Lower lobe of right lung (tissue), 2 donors: ENCODE data around the gene TCN2. TPM values are rescaled to one million over a fixed set of nuclear protein-coding genes. Genes with fewer than 3 reads are reported as not detected.
"Not testable (repeated sequence)": the region's sequence is repeated elsewhere in the genome, so short reads cannot be mapped to it uniquely, and the experiment has no call there.

Experiments
- ATAC-seq, 2 donors: fragments of 200-7000 bp; cut with Tn5 transposase; one replicate each; pipeline ENCODE4 v1.9.1; 2020 to 2022; ENCODE audit warnings: mild to moderate bottlenecking in 2 of 2, moderate library complexity in 2 of 2
- DNase-seq: peaks from one replicate; pipeline ENCODE4 v3.0.0-alpha.2; 2020
- H3K27ac ChIP-seq: fragments of 200-600 bp; one replicate; pipeline ENCODE4 v1.8.0; 2022
- H3K27me3 ChIP-seq: fragments of 200-600 bp; one replicate; pipeline ENCODE4 v1.8.0; 2022; ENCODE audit warnings: low read depth
- H3K36me3 ChIP-seq: fragments of 200-600 bp; one replicate; pipeline ENCODE4 v1.8.0; 2022; ENCODE audit warnings: mild to moderate bottlenecking
- H3K4me1 ChIP-seq: fragments of 200-600 bp; one replicate; pipeline ENCODE4 v1.8.0; 2022
- H3K4me3 ChIP-seq: fragments of 200-600 bp; one replicate; pipeline ENCODE4 v1.8.0; 2022; ENCODE audit warnings: mild to moderate bottlenecking
- H3K9me3 ChIP-seq: fragments of 200-600 bp; one replicate; pipeline ENCODE4 v1.8.0; 2022
- intact Hi-C: fragments of 100-400 bp; cut with DNase I; formaldehyde crosslinking; loops from one replicate; pipeline ENCODE4 v1.11.0; 2022
- total RNA-seq: library from RNA; stranded (reverse); fragmentation: NEBNext Ultra II Directional; extraction: Animal tissue kit (Norgen Biotek cat#: 25700); gene quantifications from one replicate; pipeline ENCODE4 v1.2.1, GENCODE V29; 2021
- TF ChIP-seq, protein P1 (sequence below): fragments of 200-600 bp; IDR thresholded peaks from one replicate; pipeline ENCODE4 v1.8.0; 2022; ENCODE audit warnings: antibody characterized with exemption, mild to moderate bottlenecking
- donor health status: DM: no; HTN: yes; CAD: no; lungs with severe emphysema.

Gene TCN2
- total RNA-seq, 1 donor from 2014 or later, result 44.2 TPM

DNA sequence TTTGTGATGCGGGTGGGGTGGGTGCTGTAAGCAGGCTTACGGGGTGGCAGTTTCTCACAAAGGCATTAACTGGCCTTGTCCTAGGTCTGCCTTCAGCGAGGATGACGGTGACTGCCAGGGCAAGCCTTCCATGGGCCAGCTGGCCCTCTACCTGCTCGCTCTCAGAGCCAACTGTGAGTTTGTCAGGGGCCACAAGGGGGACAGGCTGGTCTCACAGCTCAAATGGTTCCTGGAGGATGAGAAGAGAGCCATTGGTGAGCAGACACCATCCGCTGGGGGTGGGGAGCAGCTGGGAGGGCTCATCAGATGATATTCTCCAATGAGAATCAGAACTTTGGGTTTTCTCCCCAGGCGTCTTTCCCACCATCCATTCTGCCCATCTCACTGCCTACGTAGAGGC is 5.8 kb downstream of the TCN2 start:
- Histone ChIP-seq H3K9me3 (no peaks in the 10 kb centered on the region), H3K27me3 (no peaks in the 10 kb centered on the region), H3K4me1 (peaks cover 21% of the 10 kb centered on the region), H3K36me3 (peaks cover 48% of the 10 kb centered on the region), H3K27ac (no peak overlapping the region), H3K4me3 (no peak overlapping the region)
- DNase-seq (no peak), ATAC-seq (no peak)
- TF ChIP-seq, protein P1, sequence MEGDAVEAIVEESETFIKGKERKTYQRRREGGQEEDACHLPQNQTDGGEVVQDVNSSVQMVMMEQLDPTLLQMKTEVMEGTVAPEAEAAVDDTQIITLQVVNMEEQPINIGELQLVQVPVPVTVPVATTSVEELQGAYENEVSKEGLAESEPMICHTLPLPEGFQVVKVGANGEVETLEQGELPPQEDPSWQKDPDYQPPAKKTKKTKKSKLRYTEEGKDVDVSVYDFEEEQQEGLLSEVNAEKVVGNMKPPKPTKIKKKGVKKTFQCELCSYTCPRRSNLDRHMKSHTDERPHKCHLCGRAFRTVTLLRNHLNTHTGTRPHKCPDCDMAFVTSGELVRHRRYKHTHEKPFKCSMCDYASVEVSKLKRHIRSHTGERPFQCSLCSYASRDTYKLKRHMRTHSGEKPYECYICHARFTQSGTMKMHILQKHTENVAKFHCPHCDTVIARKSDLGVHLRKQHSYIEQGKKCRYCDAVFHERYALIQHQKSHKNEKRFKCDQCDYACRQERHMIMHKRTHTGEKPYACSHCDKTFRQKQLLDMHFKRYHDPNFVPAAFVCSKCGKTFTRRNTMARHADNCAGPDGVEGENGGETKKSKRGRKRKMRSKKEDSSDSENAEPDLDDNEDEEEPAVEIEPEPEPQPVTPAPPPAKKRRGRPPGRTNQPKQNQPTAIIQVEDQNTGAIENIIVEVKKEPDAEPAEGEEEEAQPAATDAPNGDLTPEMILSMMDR, result no peak
- intact Hi-C loops, result no loop called here

DNA sequence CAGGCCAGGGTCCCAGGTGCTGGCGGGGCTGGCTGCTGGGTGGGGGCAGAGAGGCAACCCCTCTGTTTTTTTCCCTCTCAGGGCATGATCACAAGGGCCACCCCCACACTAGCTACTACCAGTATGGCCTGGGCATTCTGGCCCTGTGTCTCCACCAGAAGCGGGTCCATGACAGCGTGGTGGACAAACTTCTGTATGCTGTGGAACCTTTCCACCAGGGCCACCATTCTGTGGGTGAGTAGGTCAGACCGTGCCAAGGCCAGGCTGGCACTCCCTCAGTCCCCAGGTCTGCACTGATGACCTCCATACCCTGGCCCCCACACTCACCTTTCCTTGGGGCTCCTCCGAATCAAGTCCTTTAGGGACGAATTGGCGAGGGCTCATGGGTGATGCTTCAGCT is 7.3 kb downstream of the TCN2 start:
- Histone ChIP-seq H3K9me3 (no peaks in the 10 kb centered on the region), H3K36me3 (peaks cover 59% of the 10 kb centered on the region), H3K27ac (no peak overlapping the region), H3K4me1 (peaks cover 6% of the 10 kb centered on the region), H3K27me3 (no peaks in the 10 kb centered on the region), H3K4me3 (no peak overlapping the region)
- intact Hi-C loops, result no loop called here
- ATAC-seq, result no peak
- TF ChIP-seq, protein P1, result no peak
- no peak for DNase-seq

DNA sequence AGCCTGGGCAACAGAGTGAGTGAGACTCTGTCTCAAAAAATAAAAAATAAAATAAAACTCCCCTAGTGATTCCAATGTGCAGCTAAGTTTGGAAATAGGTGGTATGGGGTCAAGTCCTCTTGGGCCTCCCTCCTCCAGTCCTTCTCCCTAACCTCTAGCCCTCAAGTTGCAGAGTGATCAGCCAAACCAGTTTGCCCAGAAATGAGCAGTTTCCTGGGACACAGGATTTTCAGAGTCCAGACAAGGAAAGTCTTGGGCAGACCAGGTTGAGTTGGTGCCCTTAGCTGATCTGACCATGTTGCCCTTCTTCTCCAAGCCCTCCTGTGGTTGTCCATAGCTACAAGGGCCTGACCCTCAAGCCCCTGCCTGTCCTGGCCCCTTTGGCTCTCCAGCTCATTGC is 7.9 kb downstream of the TCN2 start:
- ATAC-seq (no peak), DNase-seq (no peak)
- TF ChIP-seq, protein P1, result no peak
- no peaks in the 10 kb centered on the region for H3K27me3 ChIP-seq
- intact Hi-C loops, result no loop called here
- H3K4me1 ChIP-seq, result peaks cover 2% of the 10 kb centered on the region
- no peak overlapping the region for H3K27ac ChIP-seq
- peaks cover 59% of the 10 kb centered on the region for H3K36me3 ChIP-seq
- no peaks in the 10 kb centered on the region for H3K9me3 ChIP-seq
- H3K4me3 ChIP-seq, result no peak overlapping the region

DNA sequence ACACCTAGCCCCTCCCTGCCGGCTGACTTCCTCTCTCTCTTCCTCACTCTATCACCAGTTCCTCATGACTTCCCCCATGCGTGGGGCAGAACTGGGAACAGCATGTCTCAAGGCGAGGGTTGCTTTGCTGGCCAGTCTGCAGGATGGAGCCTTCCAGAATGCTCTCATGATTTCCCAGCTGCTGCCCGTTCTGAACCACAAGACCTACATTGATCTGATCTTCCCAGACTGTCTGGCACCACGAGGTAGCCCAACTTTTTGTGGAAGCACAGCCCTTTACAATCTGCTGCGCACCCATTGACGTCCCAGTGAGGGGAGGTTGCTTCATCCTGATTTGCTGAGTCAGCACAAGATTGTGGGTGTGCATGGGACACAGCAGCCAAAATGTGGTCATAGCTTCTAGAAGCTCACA is 8.6 kb downstream of the TCN2 start:
- ATAC-seq (peak; percentile 56 to 62), DNase-seq (peak; percentile 56)
- Histone ChIP-seq H3K27me3 (no peaks in the 10 kb centered on the region), H3K9me3 (no peaks in the 10 kb centered on the region), H3K27ac (no peak overlapping the region), H3K4me3 (no peak overlapping the region), H3K36me3 (peaks cover 66% of the 10 kb centered on the region), H3K4me1 (no peaks in the 10 kb centered on the region)
- intact Hi-C loops, result no loop called here
- TF ChIP-seq, protein P1, result no peak

DNA sequence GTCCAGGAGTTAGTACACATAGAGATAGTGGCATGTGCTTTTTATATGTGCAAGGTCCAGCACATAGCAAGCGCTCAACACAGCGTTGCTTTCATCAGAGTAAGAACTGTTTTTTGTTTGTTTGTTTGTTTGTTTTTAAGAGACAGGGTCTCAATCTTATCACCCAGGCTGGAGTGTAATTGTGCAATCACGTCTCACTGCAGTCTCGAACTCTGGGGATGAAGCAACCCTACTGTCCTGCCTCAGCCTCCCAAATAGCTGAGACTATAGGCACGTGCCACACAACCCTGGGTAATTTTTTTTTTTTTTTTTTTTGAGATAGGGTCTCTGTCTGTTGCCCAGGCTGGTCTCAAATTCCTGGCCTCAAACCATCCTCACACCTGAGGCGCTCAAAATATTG is 10.8 kb downstream of the TCN2 start:
- intact Hi-C loops, result no loop called here
- TF ChIP-seq, protein P1, result no peak
- ATAC-seq, result no peak

DNA sequence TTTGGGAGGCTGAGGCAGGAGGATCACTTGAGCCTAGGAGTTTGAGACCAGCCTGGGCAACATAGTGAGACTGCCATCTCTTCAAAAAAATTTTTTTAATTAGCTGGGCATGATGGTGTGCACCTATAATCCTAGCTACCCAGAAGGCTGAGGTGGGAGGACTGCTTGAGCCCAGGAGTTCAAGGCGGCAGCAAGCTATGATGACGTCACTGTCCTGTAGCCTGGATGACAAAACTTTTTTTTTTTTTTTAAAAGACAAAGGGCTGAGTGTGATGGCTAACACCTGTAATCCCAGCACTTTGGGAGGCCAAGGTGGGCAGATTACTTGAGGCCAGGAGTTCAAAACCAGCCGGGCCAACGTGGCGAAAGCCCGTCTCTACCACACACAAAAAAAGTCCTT is 12.9 kb downstream of the TCN2 start:
- H3K27ac ChIP-seq, H3K4me3 ChIP-seq, H3K9me3 ChIP-seq, DNase-seq, H3K27me3 ChIP-seq, H3K4me1 ChIP-seq, intact Hi-C loops, ATAC-seq: not testable (repeated sequence)
- peaks cover 37% of the 10 kb centered on the region for H3K36me3 ChIP-seq

More for the DNA sequence above, 10.8 kb downstream of the TCN2 start:
- Histone ChIP-seq H3K27ac (no peak overlapping the region), H3K27me3 (no peaks in the 10 kb centered on the region), H3K4me3 (no peak overlapping the region), H3K4me1 (no peaks in the 10 kb centered on the region), H3K9me3 (no peaks in the 10 kb centered on the region), H3K36me3 (peaks cover 45% of the 10 kb centered on the region)
- DNase-seq, result no peak
